Spleen (tissue), 11 donors: ENCODE data around the gene SSUH2. TPM values are rescaled to one million over a fixed set of nuclear protein-coding genes. Genes with fewer than 3 reads are reported as not detected.

ENCODE experiments used
- DNase-seq: peaks from one replicate; pipeline ENCODE4 v3.0.0-alpha.2; 2020
- H3K27ac ChIP-seq, 8 donors: fragments of 200-600 bp; sonication (generic) in 7 of 8; 1 replicate in 4 of 8; 2 replicates in 4 of 8; pipeline versions ENCODE4 v1.5.0 to v1.8.0; 2016 to 2021; ENCODE audit warnings: inconsistent platforms in 4 of 8, mild to moderate bottlenecking in 4 of 8, moderate library complexity in 1 of 8
- H3K27me3 ChIP-seq, 7 donors: fragments of 200-600 bp; sonication (generic) in 6 of 7; replicated peaks in 1 of 7; 1 replicate in 4 of 7; 2 replicates in 3 of 7; pipeline versions ENCODE4 v1.5.0 to v1.8.0; 2016 to 2021; ENCODE audit warnings: inconsistent platforms in 3 of 7, mild to moderate bottlenecking in 1 of 7
- H3K36me3 ChIP-seq, 6 donors: fragments of 200-600 bp; sonication (generic) in 5 of 6; 1 replicate in 4 of 6; 2 replicates in 2 of 6; pipeline versions ENCODE4 v1.5.0 to v1.8.0; 2016 to 2021; ENCODE audit warnings: inconsistent platforms in 2 of 6
- H3K4me1 ChIP-seq, 6 donors: fragments of 200-600 bp; sonication (generic) in 5 of 6; 1 replicate in 3 of 6; 2 replicates in 3 of 6; pipeline versions ENCODE4 v1.5.0 to v1.8.0; 2016 to 2021; ENCODE audit warnings: inconsistent platforms in 3 of 6
- H3K4me3 ChIP-seq, 8 donors: fragments of 200-600 bp; sonication (generic) in 7 of 8; 1 replicate in 4 of 8; 2 replicates in 4 of 8; pipeline versions ENCODE4 v1.5.0 to v1.8.0; 2016 to 2021; ENCODE audit warnings: inconsistent platforms in 4 of 8, mild to moderate bottlenecking in 4 of 8, moderate library complexity in 2 of 8
- H3K9me3 ChIP-seq, 8 donors: fragments of 200-600 bp; sonication (generic) in 7 of 8; 1 replicate in 4 of 8; 2 replicates in 4 of 8; pipeline versions ENCODE4 v1.5.0 to v1.8.0; 2016 to 2021; ENCODE audit warnings: inconsistent platforms in 4 of 8
- POLR2A ChIP-seq, 3 donors: fragments of 450-650 bp; IDR thresholded peaks; one replicate each; pipeline ENCODE4 v1.5.1; 2017; ENCODE audit warnings: antibody characterized with exemption in 3 of 3, mild to moderate bottlenecking in 1 of 3
- POLR2AphosphoS5 ChIP-seq, 3 donors: sonication (generic); formaldehyde crosslinking; IDR thresholded peaks; one replicate each; pipeline ENCODE4 v1.5.1; 2017; ENCODE audit warnings: antibody characterized with exemption in 3 of 3
- WGBS, 5 donors: extraction: QIAGEN DNeasy Blood & Tissue Kit in 3 of 5; methylation state at CpG; one replicate each; pipeline versions ENCODE4 v1.1.5 to v1.1.7; 2013 to 2018; 5-methylcytosine and 5-hydroxymethylcytosine counted together
- intact Hi-C: fragments of 100-400 bp; cut with DNase I; formaldehyde crosslinking; loops from one replicate; pipeline ENCODE4 v1.15.0; 2023; ENCODE audit warnings: low total_unique reads
- polyA plus RNA-seq, 3 donors: library from polyadenylated mRNA; stranded (reverse); fragments of 200-250 nt; gene quantifications; one replicate each; pipeline ENCODE4 v1.2.1, GENCODE V29; 2013
- total RNA-seq, 7 donors: library from RNA; depleted of rRNA in 3 of 7; stranded (reverse); fragments of >200 nt in 3 of 7; fragmentation: NEBNext Ultra II Directional in 4 of 7; extraction: Animal tissue kit (Norgen Biotek cat#: 25700) in 4 of 7; gene quantifications; one replicate each; pipeline versions ENCODE4 v1.1.0 to v1.2.1, GENCODE V29; 2016 to 2021
- TF ChIP-seq, protein P1 (sequence below), 11 experiments: fragments of 200-600 bp in 7 of 11; fragments of 450-650 bp in 4 of 11; sonication (generic) in 4 of 11; IDR thresholded peaks in 8 of 11; conservative IDR thresholded peaks in 3 of 11; 1 replicate in 7 of 11; 2 replicates in 4 of 11; pipeline versions ENCODE4 v1.4.0 to v1.8.0; 2016 to 2021; ENCODE audit warnings: antibody characterized with exemption in 11 of 11, inconsistent platforms in 4 of 11, mild to moderate bottlenecking in 1 of 11
- donor health status: healthy with polysubstance abuse.
- donor health status: DM: no; HTN: no; CAD: no; lungs with moderate emphysema.
- donor health status: DM: no; HTN: no; CAD: no.
- donor health status: Bipolar disorder and iron deficiency.
- donor health status: healthy.
- donor health status: DM: no; HTN: no; CAD: no.
- donor health status: DM: yes; HTN: yes; CAD: no.

The SSUH2 gene
- total and polyA plus RNA-seq, 10 donors, result 0.94 to 4.5 (median 1.7) TPM

- DNase-seq, result peak; percentile 48
- no peak overlapping the region for H3K4me3 ChIP-seq
- no peak overlapping the region for H3K27ac ChIP-seq
- peaks cover 0 to 6% (median 0%) of the 10 kb centered on the region in 8 donors for H3K9me3 ChIP-seq
- intact Hi-C loops, result no loop called here
- H3K36me3 ChIP-seq, result no peaks in the 10 kb centered on the region
- 64 to 87% (median 80%) methylated on average over 5 of the region's 5 CpGs for WGBS, 5 donors
- H3K27me3 ChIP-seq, result peaks cover 0 to 22% (median 0%) of the 10 kb centered on the region in 7 donors
- TF ChIP-seq POLR2AphosphoS5 (IDR thresholded peaks at IDR 0.05) (no peak), POLR2A (IDR thresholded peaks at IDR 0.05) (no peak)
- TF ChIP-seq, protein P1, sequence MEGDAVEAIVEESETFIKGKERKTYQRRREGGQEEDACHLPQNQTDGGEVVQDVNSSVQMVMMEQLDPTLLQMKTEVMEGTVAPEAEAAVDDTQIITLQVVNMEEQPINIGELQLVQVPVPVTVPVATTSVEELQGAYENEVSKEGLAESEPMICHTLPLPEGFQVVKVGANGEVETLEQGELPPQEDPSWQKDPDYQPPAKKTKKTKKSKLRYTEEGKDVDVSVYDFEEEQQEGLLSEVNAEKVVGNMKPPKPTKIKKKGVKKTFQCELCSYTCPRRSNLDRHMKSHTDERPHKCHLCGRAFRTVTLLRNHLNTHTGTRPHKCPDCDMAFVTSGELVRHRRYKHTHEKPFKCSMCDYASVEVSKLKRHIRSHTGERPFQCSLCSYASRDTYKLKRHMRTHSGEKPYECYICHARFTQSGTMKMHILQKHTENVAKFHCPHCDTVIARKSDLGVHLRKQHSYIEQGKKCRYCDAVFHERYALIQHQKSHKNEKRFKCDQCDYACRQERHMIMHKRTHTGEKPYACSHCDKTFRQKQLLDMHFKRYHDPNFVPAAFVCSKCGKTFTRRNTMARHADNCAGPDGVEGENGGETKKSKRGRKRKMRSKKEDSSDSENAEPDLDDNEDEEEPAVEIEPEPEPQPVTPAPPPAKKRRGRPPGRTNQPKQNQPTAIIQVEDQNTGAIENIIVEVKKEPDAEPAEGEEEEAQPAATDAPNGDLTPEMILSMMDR (IDR thresholded peaks at IDR 0.05 in 8 of 11, conservative IDR thresholded peaks at IDR 0.05 in 3 of 11), result no peak
- H3K4me1 ChIP-seq, result no peaks in the 10 kb centered on the region
Measured at GRCh38 chr3:8649757-8650156, 5.2 kb upstream of the SSUH2 start.

GRCh38 chr3:8648909-8649741 is 4.5 kb upstream of the SSUH2 start:
- intact Hi-C loops, result no loop called here
- no peak for TF ChIP-seq POLR2A (IDR thresholded peaks at IDR 0.05)
- TF ChIP-seq, protein P1 (IDR thresholded peaks at IDR 0.05 in 8 of 11, conservative IDR thresholded peaks at IDR 0.05 in 3 of 11), result no peak
- TF ChIP-seq POLR2AphosphoS5 (IDR thresholded peaks at IDR 0.05), result no peak
- no peaks in the 10 kb centered on the region for H3K36me3 ChIP-seq

DNA sequence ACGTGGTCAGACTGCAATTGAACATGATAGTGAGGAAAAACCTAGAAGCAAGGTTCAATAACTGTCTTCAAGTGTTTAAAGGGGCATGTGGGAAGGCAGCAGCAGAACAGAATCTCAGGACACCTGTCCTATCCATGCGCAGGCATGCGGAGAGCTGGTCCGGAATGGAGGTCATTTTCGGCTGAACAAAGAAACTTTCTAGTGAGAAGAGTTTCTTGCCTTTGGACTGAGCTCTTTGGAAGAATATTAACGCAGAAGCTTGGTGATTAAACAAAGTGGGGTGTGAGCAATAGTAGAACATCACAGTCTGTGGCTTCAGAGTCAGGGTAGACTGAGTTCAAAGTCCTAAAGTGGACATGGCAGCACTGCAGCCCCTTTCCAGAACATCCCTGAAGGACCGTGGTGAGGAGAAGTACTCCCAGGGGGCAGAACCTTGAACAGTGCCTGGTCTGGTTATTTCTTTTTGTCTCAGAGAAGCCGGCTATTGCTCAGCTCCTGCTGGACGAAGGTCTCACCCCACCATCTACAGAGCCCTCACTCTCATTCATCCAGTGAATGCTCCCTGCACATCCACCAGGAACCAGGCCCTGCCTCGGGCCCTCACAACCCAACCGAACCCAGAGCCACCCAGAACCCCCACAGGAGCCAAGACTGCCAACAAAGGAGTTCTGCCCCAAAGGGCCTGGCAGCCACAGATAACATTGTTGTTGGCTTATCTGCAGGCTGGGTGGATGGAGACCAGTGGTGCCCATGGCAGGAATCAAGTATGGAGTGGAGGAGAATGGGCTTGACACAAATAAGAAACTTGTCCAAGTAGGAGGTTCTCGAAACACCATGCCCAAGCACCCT is 2.8 kb upstream of the SSUH2 start:
- H3K9me3 ChIP-seq, result no peaks in the 10 kb centered on the region
- peak; percentile 39 for DNase-seq
- H3K4me1 ChIP-seq, result no peaks in the 10 kb centered on the region
- H3K27ac ChIP-seq, result no peak overlapping the region
- no peak overlapping the region for H3K4me3 ChIP-seq
- TF ChIP-seq POLR2AphosphoS5 (IDR thresholded peaks at IDR 0.05) (no peak), POLR2A (IDR thresholded peaks at IDR 0.05) (no peak)
- TF ChIP-seq, protein P1 (IDR thresholded peaks at IDR 0.05 in 8 of 11, conservative IDR thresholded peaks at IDR 0.05 in 3 of 11), result no peak
- intact Hi-C loops, result no loop called here
- peaks cover 0 to 22% (median 0%) of the 10 kb centered on the region in 7 donors for H3K27me3 ChIP-seq
- WGBS, 5 donors, result 85 to 93% (median 87%) methylated on average over 12 of the region's 12 CpGs
- no peaks in the 10 kb centered on the region for H3K36me3 ChIP-seq

More at GRCh38 chr3:8648909-8649741, 4.5 kb upstream of the SSUH2 start:
- peak; percentile 29 for DNase-seq
- peaks cover 0 to 22% (median 0%) of the 10 kb centered on the region in 7 donors for H3K27me3 ChIP-seq
- H3K9me3 ChIP-seq, result peaks cover 0 to 5% (median 0%) of the 10 kb centered on the region in 8 donors
- no peak overlapping the region for H3K27ac ChIP-seq
- H3K4me1 ChIP-seq, result no peaks in the 10 kb centered on the region
- WGBS, 5 donors, result 78 to 86% (median 83%) methylated on average over 11 of the region's 11 CpGs
- no peak overlapping the region for H3K4me3 ChIP-seq
